Kidney glomerular epithelial cell (primary cell): ENCODE measurements around the gene CMBL.
A peak's percentile ranks its signal among the peaks of the same experiment; 100 is the strongest.

Source experiments
- DNase-seq: peaks from one replicate; lab custom pipeline; 2025; lab: John Stamatoyannopoulos, UW

The CMBL gene

DNA sequence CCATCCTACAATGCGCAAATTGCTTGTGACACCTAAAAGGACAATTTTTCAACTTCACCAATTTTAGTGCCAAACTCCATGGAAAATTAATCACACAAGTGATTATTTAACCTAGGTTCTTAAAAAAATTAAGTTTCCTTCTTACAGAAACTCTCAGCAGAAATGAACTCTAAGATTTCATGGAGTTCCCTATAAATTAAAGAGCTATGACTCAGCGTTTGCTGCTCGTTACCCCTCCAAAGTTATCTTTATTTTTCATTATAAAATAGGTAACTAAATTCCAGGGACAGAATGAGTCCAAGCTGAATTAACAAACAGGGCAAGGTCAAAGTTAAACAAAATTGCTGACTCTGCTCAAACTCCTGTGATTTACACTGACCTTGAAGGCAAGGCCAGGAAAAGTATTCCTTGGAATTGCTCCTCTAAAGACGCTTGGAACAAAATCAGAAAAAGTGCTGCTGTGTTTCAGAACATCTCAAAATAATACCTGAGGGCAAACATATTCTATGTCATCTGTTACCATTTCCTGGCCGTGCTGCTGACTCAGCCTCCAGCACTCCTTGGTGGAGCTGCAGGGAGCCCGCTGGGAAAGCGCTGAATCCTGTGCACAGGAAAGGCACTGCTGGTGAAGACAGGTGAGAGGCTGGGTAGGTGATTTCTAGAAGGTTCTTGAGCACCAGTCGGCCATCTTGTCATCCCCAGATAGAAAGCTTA, 2.5 kb upstream of the CMBL start:
- DNase-seq = peak; percentile 58

GRCh38 chr5:10308844-10309243, 1.1 kb upstream of the CMBL start:
- no peak for DNase-seq

GRCh38 chr5:10306806-10307205, 896 bp downstream of the CMBL start:
- no peak for DNase-seq

DNA sequence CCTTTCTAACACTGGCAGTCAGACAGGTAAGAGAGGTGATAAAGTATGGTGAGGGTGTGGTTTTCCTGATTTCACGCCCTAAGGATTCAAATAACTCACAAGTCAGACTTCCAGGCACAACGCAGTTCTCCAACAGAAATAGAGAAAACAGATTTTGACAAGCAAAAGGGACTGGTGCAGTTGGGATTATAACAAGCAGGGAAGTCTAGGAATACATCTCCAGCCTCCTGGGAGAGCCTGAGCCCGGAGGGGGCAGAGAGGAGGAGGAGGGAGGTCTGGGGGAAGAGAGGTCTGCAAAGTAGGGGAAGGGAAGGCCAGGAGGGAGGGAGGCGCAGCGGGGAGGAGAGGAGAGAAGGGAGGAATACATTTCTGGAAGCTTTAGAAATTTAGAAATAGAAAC, 1.6 kb downstream of the CMBL start:
- no peak for DNase-seq

DNA sequence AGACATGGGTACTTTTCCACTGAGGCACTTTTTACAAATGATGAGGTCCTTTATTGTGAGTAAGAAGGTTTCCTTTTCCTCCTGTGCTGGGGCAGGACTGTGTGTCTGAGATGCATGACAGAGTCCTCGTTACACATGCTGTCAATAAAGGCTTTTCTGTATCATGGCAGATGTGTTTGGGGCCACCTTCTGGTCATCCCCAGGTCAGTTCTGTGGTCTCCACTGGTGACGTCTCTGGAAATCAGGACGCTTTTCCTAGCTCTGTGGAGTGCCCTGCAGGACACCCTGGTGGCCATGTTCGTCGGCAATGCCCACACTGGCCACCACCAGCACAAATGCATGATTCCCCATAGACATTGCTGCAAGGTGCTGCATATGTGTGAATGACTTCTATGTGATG, 2.8 kb downstream of the CMBL start:
- no peak for DNase-seq

- DNase-seq = no peak
These were observed 4.0 kb downstream of the CMBL start for GRCh38 chr5:10303699-10304170.

- DNase-seq = no peak
These were observed 4.5 kb downstream of the CMBL start for GRCh38 chr5:10303201-10303600.

- DNase-seq = no peak
These were observed 5.7 kb downstream of the CMBL start for GRCh38 chr5:10301842-10302610.

DNA sequence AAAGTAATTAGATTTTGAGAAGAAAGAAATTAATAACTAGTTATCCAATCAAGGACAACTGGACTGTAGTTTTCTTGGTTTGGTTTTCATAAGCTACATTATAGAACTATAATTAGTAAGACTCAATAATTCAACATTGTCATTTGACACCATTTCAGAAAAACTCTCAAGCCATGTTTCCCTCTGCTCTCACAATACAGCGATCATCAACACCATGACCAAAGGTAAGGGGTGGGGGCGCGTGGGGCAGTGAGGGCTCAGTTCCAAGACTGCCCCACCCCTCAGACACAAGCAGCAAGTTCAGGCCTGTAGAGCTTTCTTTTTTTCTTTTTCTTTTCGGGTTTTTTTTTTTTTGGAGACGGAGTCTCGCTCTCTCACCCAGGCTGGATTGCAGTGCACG, 6.4 kb downstream of the CMBL start:
- DNase-seq = no peak

DNA sequence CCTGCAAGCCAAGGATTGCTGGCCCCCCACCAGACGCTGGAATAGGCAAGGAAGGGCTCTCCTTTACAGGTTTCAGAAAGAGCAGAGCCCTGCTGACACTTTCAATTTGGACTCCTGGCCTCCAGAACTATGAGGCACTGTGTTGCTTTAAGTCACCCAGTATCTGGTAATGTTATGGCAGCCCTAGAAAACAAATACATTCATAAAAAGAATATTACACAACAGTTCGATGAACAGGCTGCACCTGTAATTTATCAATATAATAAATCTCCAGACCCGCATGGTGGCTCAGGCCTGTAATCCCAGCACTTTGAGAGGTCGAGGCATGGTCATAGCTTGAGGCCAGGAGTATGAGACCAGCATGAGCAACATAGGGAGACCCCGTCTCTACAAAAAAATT, 7.5 kb downstream of the CMBL start:
- DNase-seq = no peak

DNA sequence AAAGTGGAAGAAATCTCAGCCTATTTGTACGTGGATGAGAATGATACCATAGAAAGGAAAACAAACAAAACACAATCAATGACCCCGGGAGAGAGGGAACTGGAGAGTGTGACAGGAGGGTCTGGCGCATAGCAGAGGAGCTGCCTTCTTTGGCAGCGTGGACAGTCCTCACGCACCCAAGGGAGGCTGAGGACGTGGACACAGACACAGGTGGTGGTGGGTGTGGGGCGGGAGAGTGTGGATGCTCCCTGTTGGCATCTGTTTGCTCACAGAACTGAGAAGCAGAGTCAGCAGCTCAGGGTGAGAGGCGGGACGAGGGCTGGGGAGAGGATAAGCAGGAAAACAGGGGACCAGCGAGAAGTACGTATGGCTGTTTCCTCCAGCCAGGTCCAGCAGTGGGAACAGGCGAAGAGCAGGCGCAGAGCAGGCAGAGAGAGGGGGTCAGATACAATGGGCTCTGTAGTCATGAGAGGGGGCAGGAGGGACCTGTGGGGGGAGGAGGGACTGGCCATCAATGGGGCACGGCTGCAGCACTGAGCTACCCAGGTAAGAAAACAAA, 10.0 kb downstream of the CMBL start:
- no peak for DNase-seq

- no peak for DNase-seq
These were observed 11.9 kb downstream of the CMBL start for GRCh38 chr5:10295619-10296326.

GRCh38 chr5:10293907-10294662, 13.6 kb downstream of the CMBL start:
- DNase-seq = no peak

DNA sequence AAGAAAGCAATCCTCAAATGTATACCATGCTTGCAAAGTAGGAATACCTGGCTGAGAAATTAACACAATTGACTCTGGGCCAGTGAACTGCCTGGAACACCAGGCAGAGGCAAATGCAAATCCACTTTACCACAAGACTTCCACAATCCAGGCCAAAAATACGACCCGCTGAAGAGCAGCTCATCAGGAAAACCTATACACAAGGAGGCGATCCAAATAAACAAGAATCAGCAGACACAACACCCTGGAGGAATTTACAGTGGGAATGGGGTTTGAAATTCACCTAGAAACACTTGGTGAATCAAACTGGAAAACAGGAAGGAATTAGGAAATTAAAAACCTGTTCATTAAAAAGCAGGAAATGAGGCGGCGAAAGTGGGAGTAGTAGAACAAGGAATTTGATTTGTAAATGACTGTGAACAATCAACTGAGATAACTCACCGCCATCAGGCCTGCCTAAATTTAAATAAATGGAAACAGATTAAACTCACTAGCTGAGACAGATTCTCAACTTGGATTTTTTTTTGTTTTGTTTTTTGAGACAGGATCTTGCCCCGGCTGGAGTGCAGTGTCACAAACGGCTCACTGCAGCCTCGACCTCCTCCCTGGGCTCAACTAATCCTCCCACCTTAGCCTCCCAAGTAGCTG, 15.9 kb downstream of the CMBL start:
- DNase-seq = no peak

- DNase-seq = no peak
These were observed 17.3 kb downstream of the CMBL start for GRCh38 chr5:10290438-10290837.

- DNase-seq = no peak
These were observed 17.7 kb downstream of the CMBL start for GRCh38 chr5:10289991-10290390.

DNA sequence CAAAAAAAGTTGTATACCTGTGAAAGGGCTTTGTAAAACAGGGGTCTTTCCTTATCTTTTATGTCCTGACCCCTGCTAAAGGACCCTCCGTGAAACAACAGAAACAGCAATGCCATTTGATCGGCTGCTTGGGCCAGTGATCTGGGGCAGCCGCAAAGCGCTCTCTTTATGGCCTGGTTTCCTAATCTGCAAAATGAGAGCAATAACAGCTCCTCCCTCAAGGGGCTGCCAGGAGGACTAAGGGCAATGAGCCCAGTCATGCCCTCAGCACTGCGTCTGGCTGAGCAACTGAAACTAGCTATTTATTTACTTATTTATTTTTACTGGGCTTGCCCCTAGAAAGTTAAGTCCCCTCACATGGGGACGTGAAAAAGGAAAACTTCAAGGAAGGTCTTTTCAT, 18.3 kb downstream of the CMBL start:
- DNase-seq = no peak

GRCh38 chr5:10288592-10289219, 19.0 kb downstream of the CMBL start:
- DNase-seq = peak; percentile 37

- DNase-seq = no peak
These were observed 20.9 kb downstream of the CMBL start for GRCh38 chr5:10286862-10287227.

GRCh38 chr5:10286162-10286861, 21.4 kb downstream of the CMBL start:
- no peak for DNase-seq
